Natural killer cell treated with Interleukin-12 subunit alpha and Interleukin-12 subunit beta and Interleukin-15 and Interleukin-18, amount 100 ng/mL, for 72 hours (primary cell): Measurements from ENCODE around the gene PTDSS2. TPM values are rescaled to one million over a fixed set of nuclear protein-coding genes. Genes with fewer than 3 reads are reported as not detected.
"Not testable (repeated sequence)": the region's sequence is repeated elsewhere in the genome, so short reads cannot be mapped to it uniquely, and the experiment has no call there.

Source experiments
- ATAC-seq, 2 donors: fragments of 150-1000 bp; cut with Tn5 transposase in 1 of 2; sonication (Bioruptor Pico), chemical (Tn5 transposase) in 1 of 2; 2 replicates each; pipeline ENCODE4 v1.10.0; 2021
- DNase-seq: peaks from one replicate; pipeline ENCODE4 v3.0.0; 2022; ENCODE audit warnings: low spot score
- H3K27ac Mint-ChIP-seq, 2 donors: 1 replicate in 1 of 2; 2 replicates in 1 of 2; pipeline ENCODE4 v1.8.0; 2022; ENCODE audit warnings: mixed read lengths in 2 of 2, mild to moderate bottlenecking in 1 of 2, moderate library complexity in 1 of 2
- H3K27me3 Mint-ChIP-seq, 2 donors: 1 replicate in 1 of 2; 2 replicates in 1 of 2; pipeline ENCODE4 v1.8.0; 2022; ENCODE audit warnings: mixed read lengths in 2 of 2
- H3K36me3 Mint-ChIP-seq: one replicate; pipeline ENCODE4 v1.8.0; 2022; ENCODE audit warnings: mixed read lengths
- H3K4me1 Mint-ChIP-seq, 2 donors: 1 replicate in 1 of 2; 2 replicates in 1 of 2; pipeline ENCODE4 v1.8.0; 2022; ENCODE audit warnings: low read depth in 2 of 2, mixed read lengths in 2 of 2, mild to moderate bottlenecking in 1 of 2
- H3K4me3 Mint-ChIP-seq: one replicate; pipeline ENCODE4 v1.8.0; 2022; ENCODE audit warnings: mixed read lengths
- H3K9me3 Mint-ChIP-seq: 2 replicates; pipeline ENCODE4 v1.8.0; 2022; ENCODE audit warnings: mixed read lengths
- total RNA-seq, 2 donors: library from RNA; stranded (reverse); gene quantifications; one replicate each; pipeline ENCODE4 v1.2.3, GENCODE V29; 2022

PTDSS2 gene
- total RNA-seq, 2 donors from 2014 or later: 20.6 to 56.9 TPM

DNA sequence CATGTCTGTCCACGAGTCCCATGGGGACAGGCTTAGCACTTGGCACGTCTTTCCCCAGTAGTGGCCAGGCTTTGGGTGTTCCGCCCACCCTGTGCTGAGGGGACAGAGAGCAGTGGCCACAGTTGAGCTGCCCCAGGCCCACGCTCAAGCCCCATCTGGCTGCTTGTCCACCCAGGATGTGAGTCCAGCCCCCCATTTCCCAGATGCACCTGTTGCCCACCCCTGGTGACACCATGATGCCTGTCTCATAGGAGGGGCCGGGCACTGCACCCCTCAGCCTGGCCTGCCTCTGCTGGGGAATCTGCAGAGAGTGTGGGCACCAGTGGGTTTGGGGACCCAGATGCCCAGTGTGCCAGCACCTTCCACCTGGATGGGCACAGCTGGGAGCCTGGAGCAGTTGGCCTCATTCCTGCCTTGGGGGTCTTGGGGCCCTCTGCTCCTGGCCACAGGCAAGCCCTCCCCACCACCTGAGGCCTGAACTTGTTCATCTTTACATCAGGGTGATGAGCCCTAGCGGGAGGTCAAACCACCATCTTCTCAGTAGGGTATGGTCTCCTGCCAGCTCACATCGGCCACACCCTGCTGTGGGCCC, 41.0 kb upstream of the PTDSS2 start:
- Mint-ChIP-seq H3K27ac (no peak overlapping the region), H3K36me3 (no peaks in the 10 kb centered on the region), H3K4me3 (no peak overlapping the region), H3K27me3 (no peaks in the 10 kb centered on the region), H3K4me1 (peaks cover 7 to 8% of the 10 kb centered on the region in 2 donors), H3K9me3 (no peaks in the 10 kb centered on the region)
- DNase-seq: no peak
- ATAC-seq: no peak

DNA sequence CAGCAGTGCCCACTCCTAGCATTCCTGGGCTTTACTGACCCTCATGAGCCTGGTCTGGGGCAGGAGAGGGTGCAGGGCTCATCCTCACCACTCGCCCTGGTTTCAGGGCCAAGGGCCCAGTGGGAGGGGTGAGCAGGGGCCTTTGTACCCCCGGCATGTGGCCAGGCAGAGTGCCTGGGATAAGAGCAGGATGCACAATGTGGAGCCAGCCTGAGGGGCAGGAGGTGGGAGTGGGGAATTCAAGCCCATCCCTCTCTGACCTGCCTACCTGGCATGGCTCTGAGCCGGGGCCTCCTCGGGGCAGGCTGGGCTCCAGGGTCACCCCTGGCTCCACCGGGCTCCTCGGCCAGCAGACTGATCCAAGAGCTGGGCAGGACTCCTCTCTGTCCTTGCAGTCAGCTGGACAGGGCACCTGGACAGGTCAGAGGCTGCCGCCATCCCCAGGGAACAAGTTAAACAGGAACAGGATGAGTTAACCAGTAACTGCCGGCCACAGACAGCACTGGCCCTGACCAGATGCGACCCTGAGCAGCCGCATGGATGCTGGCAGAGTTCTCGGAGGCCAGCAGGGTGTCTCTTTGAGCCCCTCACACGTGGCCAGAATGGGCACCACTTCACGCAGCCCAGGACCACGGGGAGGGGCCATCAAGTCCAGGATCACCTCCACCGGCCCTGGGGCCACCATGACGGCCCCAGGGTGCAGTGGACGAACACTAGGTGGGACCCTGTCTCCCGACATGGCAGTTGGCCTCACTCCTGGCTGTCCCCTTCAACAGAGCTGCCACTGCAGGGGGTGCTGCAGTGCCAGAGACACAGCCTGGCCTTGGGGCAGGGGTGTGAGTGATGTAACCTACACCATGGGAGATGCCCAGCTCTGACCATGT, 40.2 kb upstream of the PTDSS2 start:
- H3K4me3 Mint-ChIP-seq: no peak overlapping the region
- H3K27me3 Mint-ChIP-seq: no peaks in the 10 kb centered on the region
- H3K9me3 Mint-ChIP-seq: no peaks in the 10 kb centered on the region
- H3K36me3 Mint-ChIP-seq: no peaks in the 10 kb centered on the region
- peaks cover 14 to 15% of the 10 kb centered on the region in 2 donors for H3K4me1 Mint-ChIP-seq
- DNase-seq (peak; percentile 59), ATAC-seq (no peak)
- no peak overlapping the region for H3K27ac Mint-ChIP-seq

GRCh38 chr11:410711-411110, 39.4 kb upstream of the PTDSS2 start:
- ATAC-seq, H3K36me3 Mint-ChIP-seq, H3K4me3 Mint-ChIP-seq, H3K9me3 Mint-ChIP-seq, DNase-seq, H3K27ac Mint-ChIP-seq, H3K27me3 Mint-ChIP-seq: not testable (repeated sequence)
- H3K4me1 Mint-ChIP-seq: peaks cover 19 to 22% of the 10 kb centered on the region in 2 donors

- not testable (repeated sequence) for H3K27me3 Mint-ChIP-seq, H3K9me3 Mint-ChIP-seq, ATAC-seq, H3K36me3 Mint-ChIP-seq, H3K27ac Mint-ChIP-seq, H3K4me3 Mint-ChIP-seq
- peak; percentile 39 for DNase-seq
- H3K4me1 Mint-ChIP-seq: peaks cover 25 to 28% of the 10 kb centered on the region in 2 donors
Observed at GRCh38 chr11:411520-411919, 38.6 kb upstream of the PTDSS2 start.

DNA sequence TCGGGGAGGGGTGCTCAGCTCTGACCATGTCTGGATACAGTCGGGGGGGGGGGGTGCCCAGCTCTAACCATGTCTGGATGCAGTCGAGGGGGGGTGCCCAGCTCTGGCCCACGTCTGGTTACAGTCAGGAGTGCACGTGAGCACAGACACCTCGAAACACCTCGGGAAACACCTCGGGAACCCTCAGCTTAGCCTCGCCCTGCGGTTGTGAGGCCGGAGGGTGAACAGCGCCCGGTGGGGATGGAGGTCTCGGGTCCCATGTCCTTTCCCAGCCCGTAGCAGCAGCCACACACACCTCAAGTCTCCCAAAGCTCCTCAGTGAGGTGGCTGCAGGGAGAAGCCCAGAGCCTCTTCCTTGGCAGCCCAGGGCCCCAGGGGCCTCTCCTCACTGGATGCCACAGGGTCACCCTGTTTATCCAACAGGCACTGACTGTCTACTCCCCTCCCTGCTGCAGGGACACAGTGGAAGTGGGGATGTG, 37.4 kb upstream of the PTDSS2 start:
- Mint-ChIP-seq H3K27me3 (no peaks in the 10 kb centered on the region), H3K9me3 (no peaks in the 10 kb centered on the region), H3K27ac (no peak overlapping the region), H3K4me1 (peaks cover 25 to 28% of the 10 kb centered on the region in 2 donors), H3K36me3 (no peaks in the 10 kb centered on the region), H3K4me3 (no peak overlapping the region)
- DNase-seq: peak; percentile 55
- ATAC-seq: no peak

DNA sequence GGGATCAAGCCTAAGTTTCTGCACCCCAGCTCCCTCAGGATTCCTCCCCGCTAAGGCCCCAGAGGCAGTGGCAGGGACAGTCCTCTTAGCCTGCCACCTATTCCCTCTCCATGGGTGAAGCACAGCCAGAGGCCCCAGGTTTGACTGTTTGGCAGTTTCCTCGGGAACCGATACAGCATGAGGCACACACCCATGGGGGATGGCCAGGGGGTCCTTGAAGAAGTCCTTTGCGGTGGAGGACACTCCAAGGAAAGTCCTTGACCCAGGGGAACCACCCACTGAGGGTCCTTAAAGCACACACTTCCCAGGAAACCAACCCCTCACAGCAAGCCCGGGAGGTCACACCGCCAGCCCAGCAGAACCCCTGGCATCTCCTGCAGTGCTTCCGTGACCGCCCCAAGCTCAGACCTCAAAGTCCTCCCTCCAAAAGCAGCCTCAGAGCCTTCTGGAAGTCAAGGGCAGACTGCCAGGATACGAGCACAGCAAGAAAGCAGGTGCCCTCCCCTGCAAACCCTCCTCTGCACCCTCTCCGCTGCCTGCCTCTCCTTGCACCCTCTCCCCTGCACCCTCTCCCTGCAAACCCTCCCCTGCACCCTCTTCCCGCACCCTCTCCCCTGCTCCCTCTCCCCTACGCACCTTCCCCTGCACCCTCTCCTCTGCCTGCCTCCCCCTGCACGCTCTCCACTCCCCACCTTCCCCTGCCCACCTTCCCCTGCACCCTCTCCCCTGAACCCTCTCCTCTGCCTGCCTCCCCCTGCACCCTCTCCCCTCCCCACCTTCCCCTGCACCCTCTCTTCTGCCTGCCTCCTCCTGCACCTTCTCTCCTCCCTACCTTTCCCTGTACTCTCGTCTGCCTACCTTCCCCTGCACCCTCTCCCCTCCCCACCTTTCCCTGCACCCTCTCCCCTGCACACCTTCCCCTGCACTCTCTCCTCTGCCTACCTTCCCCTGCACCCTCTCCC, 36.7 kb upstream of the PTDSS2 start:
- Mint-ChIP-seq H3K36me3 (no peaks in the 10 kb centered on the region), H3K4me1 (peaks cover 25 to 28% of the 10 kb centered on the region in 2 donors), H3K4me3 (peak overlapping the region; percentile 79), H3K27ac (peak overlapping the region; percentile 39 to 67), H3K27me3 (no peaks in the 10 kb centered on the region), H3K9me3 (no peaks in the 10 kb centered on the region)
- DNase-seq: peak; percentile 57
- no peak for ATAC-seq

DNA sequence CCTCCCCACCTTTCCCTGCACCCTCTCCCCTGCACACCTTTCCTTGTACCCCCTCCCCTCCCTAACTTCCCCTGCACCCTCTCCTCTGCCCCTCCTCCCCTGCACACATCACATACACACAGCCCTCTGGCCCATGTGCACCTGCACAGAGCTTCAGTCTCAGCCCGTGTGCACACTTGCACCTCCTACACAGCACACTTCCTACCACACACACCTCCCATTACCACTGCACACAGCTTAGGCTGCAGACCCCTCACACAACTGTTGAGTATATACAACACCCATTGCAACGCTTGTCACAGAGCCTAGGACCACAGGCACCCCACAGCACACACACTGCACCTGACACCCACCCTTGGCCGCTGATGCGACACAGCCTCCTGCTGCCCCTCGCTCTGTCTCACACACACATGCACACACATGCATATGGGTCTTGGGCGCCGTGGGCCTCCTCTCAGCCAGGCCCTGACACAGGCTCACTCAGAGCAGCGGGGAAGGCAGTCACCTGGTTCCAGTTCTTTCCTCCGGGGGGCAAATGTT, 35.7 kb upstream of the PTDSS2 start:
- Mint-ChIP-seq H3K27me3 (no peaks in the 10 kb centered on the region), H3K4me1 (peaks cover 25 to 28% of the 10 kb centered on the region in 2 donors), H3K9me3 (no peaks in the 10 kb centered on the region), H3K27ac (peak overlapping the region; percentile 75 to 86), H3K4me3 (peak overlapping the region; percentile 89), H3K36me3 (no peaks in the 10 kb centered on the region)
- peak in 1 of 2 donors; percentile 32 for ATAC-seq
- DNase-seq: peak; percentile 56

- ATAC-seq: no peak
- H3K27me3 Mint-ChIP-seq: no peaks in the 10 kb centered on the region
Observed at GRCh38 chr11:415640-416041, 34.4 kb upstream of the PTDSS2 start.

GRCh38 chr11:416051-416756, 33.9 kb upstream of the PTDSS2 start:
- Mint-ChIP-seq H3K27ac (peak overlapping the region; percentile 75 to 86), H3K27me3 (no peaks in the 10 kb centered on the region), H3K36me3 (no peaks in the 10 kb centered on the region), H3K9me3 (no peaks in the 10 kb centered on the region), H3K4me1 (peaks cover 25 to 28% of the 10 kb centered on the region in 2 donors), H3K4me3 (peak overlapping the region; percentile 89)
- DNase-seq: peak; percentile 60
- peak in 1 of 2 donors; percentile 8 for ATAC-seq

More at GRCh38 chr11:415640-416041, 34.4 kb upstream of the PTDSS2 start:
- Mint-ChIP-seq H3K27ac (peak overlapping the region; percentile 75 to 86), H3K9me3 (no peaks in the 10 kb centered on the region), H3K36me3 (no peaks in the 10 kb centered on the region), H3K4me3 (peak overlapping the region; percentile 89), H3K4me1 (peaks cover 25 to 28% of the 10 kb centered on the region in 2 donors)
- no peak for DNase-seq

DNA sequence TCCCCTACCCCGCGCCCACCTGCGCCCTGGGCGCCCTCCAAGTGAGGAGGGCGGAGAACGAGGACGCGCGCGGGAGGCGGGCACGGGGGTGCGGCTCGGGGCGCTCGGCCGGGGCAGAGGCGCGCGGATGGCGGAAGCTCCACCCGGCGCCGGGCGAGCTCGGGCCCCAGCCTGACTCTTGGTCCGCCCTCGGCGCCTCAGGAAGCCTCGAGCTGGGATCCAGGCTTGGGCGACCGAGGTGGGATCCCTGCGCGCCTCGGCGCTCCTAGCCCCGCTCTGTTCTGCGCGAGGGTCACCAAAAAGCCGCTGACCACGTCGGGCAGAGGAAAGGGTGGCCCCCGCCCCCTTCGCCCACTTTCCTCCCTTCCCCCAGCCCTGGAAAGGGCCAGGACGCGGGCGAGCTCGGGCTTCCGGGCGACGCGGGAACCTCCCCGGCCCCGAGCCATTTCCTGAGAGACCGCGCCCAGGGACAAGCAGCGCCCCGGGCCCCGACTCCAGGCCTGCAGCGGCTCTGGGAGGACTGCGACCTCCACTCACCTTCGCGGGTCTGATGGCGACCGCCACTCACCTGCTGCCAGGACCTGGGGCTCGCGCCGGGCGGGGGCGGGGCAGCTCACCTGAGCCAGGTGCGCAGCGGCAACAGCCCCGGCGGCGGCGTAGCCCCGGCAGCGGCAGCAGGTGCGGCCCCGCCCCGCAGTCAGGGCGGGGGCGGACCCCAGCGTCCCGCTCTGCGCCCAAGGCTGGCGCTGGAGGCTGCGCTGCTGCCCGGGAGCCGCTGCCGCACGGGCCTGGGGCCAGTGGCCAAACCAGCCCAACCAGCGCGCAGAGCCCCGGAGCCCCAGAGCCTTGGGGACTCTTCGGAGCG, 33.1 kb upstream of the PTDSS2 start:
- H3K27me3 Mint-ChIP-seq: no peaks in the 10 kb centered on the region
- ATAC-seq: peak; percentile 68 to 77
- H3K9me3 Mint-ChIP-seq: no peaks in the 10 kb centered on the region
- no peaks in the 10 kb centered on the region for H3K36me3 Mint-ChIP-seq
- H3K4me3 Mint-ChIP-seq: peak overlapping the region; percentile 89
- DNase-seq: peak; percentile 79
- peaks cover 25 to 28% of the 10 kb centered on the region in 2 donors for H3K4me1 Mint-ChIP-seq
- H3K27ac Mint-ChIP-seq: peak overlapping the region; percentile 74 to 75

DNA sequence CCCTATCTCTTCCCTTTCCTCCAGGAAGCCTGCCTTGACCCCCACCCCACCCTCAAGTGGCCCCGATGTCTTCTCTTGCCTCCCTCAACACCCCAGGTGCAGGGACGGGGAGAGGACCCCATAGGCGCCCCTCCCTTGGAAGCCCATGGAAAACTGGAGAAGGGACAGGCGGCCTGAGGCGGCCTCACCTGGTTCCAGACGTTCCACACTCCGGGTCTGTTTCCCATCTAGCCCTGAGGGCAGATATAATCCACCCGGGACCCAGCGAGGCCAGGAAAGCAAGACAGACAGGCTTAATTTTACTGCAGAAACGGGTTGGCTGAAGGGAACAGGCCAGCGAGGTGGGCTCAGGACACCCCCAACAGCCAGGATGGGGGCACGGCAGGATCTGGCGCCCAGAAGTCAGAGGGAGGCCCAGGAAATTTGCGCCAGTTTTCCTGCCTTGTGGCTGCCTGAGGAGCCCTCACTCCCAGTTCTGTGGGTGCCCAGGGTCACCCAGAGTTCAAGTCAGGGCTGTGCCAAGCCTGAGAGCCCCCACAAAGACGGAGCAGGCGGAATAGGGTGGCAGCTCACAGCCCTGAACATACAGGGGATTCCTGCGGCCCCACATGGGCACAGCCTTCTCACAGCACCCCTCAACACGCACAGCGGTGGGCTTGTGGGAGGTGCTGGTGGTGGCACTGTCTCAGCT, 32.3 kb upstream of the PTDSS2 start:
- DNase-seq (peak; percentile 59), ATAC-seq (no peak)
- no peaks in the 10 kb centered on the region for H3K27me3 Mint-ChIP-seq
- peak overlapping the region in 1 of 2 donors; percentile 74 for H3K27ac Mint-ChIP-seq
- H3K4me3 Mint-ChIP-seq: no peak overlapping the region
- H3K9me3 Mint-ChIP-seq: no peaks in the 10 kb centered on the region
- H3K4me1 Mint-ChIP-seq: peaks cover 25 to 28% of the 10 kb centered on the region in 2 donors
- no peaks in the 10 kb centered on the region for H3K36me3 Mint-ChIP-seq
